Left ventricle myocardium superior (tissue), 1 donor: ENCODE results near the gene PYGO2. TPM values are rescaled to one million over a fixed set of nuclear protein-coding genes. Genes with fewer than 3 reads are reported as not detected.
"Not testable (repeated sequence)": the region's sequence is repeated elsewhere in the genome, so short reads cannot be mapped to it uniquely, and the experiment has no call there.

Experiments used
- ATAC-seq: fragments of 200-7000 bp; cut with Tn5 transposase; one replicate; pipeline ENCODE4 v1.9.1; 2020; ENCODE audit warnings: mild to moderate bottlenecking, moderate library complexity
- DNase-seq: peaks from one replicate; pipeline ENCODE4 v3.0.0-alpha.2; 2020
- intact Hi-C: fragments of 100-400 bp; cut with micrococcal nuclease; formaldehyde crosslinking; loops from one replicate; pipeline ENCODE4 v1.11.0; 2022
- microRNA-seq: library from miRNA; unstranded; fragments of <30 nt; microRNA quantifications from one replicate; pipeline ENCODE4 v1.2.0, GENCODE V29; 2020; ENCODE audit warnings: borderline number of aligned reads
- total RNA-seq: library from RNA; stranded (reverse); fragmentation: NEBNext Ultra II Directional; extraction: Animal tissue kit (Norgen Biotek cat#: 25700); gene quantifications from one replicate; pipeline ENCODE4 v1.2.1, GENCODE V29; 2021
- donor health status: DM: no; HTN: yes; CAD: no; lungs with severe emphysema.

The PYGO2 gene
- total RNA-seq, 1 donor from 2014 or later: 14.7 TPM

DNA sequence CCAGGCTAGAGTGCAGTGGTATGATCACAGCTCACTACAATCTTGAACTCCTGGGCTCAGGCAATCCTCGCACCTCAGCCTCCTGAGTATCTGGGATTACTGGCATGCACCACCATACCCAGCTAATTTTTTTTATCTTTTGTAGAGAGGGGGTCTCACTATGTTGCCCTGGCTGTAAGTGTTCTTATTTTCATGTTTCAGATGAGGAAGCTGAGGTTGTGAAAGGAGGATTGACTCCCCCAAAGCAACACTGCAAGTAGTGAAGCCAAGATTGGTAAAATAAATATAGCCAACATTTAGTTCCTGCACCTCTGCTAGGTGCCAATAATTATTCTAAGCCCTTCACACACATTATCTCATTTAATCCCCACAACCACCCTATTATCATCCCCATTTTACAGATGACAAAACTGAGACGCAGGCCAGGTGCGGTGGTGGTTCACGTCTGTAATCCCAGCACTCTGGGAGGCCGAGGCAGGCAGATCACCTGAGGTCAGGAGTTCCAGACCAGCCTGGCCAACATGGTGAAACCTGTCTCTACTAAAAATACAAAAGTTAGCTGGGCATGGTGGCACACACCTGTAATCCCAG is 27.1 kb downstream of the PYGO2 start:
- ATAC-seq: no peak
- DNase-seq: no peak
- intact Hi-C loops: no loop called here

DNA sequence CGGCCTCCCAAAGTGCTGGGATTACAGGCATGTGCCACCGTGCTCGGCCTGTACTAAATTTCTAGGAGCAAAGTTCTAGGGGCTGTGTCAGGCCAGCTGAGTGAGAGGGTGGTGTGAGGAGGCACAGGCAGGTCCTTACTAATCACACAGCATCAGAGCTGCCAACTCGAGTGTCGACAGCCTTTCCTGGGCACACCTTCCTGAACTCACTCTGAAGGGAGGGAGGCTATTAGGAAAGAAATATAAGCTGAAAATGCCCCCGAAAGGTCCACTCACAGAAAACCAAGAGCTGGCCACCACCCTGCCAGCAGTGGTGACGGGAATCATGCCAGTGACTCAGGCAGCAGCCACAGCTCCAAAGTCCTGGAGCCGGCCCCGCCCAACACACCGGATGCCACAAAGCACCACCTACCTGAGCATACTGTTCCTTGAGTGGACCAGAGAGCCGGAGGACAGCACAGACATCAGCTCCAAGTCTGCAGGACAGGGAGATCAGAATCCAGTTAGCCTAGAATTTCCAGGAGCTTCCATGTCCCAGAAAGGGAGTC is 29.6 kb downstream of the PYGO2 start:
- intact Hi-C loops: no loop called here
- DNase-seq (peak; percentile 45), ATAC-seq (no peak)

DNA sequence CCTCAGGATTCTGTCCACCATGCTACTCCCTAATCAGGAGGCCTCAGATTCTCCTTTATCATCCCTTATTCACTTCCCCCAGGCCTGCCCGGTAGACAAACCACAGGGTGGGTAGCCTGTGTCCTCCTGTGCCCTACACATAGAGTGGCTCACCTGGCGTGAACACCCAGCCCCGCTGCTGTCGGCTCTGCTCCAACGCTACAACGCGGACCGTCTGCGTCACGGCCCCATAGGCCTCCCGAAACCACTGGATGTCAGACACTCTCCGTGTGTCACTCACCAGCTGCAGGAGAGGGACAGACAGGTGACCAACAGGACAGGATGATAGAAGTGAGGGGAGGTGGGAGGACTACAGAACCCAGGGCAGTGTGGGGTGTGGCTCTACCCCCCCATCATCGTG is 35.4 kb downstream of the PYGO2 start:
- ATAC-seq (no peak), DNase-seq (no peak)
- intact Hi-C loops: no loop called here

DNA sequence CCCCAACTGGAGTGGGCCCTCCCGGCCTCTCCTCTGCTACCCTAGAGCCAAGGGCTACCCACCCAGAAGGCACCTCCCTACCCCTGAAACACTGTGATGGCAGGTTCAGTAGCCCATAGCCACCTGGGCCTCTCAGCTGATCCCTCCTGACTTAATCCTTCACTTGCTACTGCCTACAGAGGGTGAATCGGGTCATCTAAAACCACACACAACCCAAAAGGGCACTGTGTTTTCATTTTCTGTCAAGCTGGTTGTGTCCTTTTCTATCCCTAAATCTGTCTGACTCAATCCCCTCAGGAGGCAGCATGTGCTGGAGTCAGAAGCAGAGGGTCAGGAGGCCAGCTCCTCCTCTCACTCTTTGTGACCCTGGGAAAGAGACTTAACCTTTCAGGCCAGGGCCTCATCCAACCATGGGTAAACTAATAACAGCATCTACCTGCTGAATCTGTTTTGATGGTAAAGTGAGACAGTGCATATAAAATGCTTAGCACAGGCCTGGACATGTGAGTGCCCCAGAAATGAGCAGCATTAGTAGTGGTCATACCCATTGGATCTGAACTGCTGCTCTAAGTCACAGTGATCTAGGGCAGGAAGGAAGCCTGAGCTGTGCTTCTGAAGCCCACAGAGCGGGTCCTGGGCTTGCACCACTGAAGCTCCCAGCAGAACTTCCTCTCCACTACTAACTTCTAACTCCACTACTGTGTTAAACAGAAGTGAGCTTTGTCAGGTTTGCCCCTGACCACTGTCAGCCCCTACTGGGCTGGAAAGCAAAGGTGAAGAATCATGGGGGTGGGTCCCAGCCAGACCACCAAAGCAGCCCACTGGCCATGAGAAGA is 36.0 kb downstream of the PYGO2 start:
- intact Hi-C loops: no loop called here
- ATAC-seq (no peak), DNase-seq (no peak)

DNA sequence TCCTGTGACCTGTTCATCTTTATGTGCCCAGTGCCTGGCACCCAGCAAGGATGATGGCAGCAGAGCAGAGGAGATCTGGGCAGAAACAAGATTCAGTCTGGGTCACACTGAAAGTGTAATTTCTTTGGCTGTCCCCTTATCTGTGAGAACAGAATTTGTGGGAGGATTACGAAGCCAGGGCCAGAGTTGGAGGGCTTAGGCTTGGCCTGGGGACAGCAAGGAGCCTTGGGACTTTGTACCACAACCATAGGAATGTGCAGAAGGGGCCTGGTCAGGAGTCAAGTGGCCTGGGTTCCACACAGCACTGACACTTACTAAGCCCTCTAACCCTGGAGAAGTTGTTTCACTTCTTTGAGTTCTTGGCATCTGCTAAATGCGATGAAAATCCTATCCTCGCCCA is 37.9 kb downstream of the PYGO2 start:
- no peak for DNase-seq
- intact Hi-C loops: no loop called here
- ATAC-seq: no peak

DNA sequence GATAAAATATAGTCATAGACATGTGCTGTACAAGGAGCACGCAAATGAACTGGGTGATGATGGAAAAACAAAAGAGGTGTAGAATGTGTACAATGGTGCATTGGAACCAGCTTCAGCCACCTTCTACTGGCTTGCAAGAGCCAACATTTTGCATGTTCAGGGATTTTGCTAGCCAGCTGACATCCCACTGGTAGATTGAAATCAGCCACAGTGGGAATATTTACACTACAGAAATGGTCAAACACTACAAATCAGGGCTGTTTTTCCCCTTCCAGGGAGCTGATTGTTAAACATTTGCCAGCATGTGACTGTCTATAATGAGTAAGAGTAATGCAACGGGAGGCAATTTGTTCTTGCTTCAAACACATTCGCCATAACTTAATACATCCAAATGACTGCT is 48.3 kb downstream of the PYGO2 start:
- ATAC-seq (no peak), DNase-seq (no peak)

DNA sequence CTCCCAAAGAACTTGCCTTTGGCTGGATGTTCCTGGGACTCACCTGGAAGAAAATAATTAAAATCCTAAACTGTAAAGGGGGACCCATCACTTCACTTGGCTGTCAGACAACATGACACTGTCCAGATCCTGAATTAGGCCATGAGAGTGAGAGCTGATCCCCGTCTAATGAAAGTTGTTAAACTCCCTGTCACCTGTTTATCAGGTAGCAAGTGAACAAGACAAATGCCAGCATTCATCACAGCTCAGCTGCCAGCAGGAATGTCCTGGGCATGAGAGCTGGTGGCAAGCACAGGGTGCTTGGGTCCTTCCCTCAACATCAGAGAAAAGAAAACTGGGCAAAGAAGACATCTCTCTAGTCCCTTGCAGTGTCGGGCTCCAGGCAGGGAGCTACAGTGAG is 48.8 kb downstream of the PYGO2 start:
- ATAC-seq (peak; percentile 83), DNase-seq (peak; percentile 46)
- intact Hi-C loops: no loop called here

More for the DNA sequence above, 48.3 kb downstream of the PYGO2 start:
- intact Hi-C loops: no loop called here

DNA sequence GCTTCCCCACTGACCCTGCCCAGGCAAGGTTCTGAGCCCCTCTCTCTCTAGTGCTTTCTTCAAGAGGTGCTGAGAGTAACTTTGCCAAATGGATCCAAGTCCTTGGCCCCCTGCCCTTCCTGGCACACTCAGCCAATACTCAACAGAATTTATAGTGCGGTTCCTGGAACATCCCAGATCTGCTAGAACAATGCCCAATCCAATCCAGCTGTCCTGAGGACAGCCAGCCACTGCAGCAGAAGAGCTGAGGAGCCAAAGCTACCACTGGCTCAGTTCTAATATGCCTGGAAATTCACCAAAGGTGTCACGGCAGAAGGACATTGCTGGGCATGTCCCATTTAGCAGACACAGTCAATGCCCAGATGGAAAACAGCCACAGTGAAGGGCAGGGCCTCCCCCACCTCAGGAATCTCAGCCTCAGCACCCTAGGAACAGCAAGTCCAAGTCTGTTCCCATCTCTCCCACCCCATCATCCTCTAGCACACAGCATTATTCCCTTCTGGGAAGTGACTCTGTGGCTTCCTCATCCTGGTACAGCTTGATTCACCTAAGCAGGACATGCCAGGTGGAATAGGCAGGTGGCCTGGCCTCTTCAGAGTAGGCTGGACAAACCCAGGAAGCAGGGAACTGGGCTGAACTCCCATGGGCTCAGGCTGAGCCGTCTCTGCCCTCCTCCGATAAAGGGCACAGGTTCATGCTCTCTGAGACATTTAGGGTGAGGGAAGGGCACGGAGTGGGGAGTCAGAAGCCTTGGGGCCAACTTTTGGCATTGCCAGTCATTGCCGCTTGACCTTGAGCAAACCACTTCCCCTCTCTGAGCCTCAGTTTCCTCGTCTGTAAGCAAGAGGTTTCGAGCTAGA is 49.7 kb downstream of the PYGO2 start:
- intact Hi-C loops: no loop called here
- peak; percentile 88 for ATAC-seq
- DNase-seq: peak; percentile 66

DNA sequence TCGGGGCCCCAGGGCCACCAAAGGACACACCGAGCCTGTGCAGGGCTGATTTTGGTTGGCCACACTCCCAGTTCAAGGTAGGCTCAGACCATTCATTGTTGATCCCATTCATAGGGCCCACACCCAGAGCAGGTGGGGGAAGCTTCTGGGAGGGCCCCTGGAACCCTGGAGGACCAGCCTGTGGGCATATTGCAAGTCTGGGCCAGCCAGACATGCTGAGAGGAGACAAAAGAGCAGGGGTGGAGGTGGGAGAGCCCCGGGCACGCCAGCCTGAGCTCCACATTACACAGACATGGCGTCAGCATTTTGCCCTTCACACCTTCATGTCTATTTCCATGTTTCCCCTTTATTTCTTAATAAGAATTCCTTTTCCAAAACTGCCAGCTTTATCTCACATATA is 50.7 kb downstream of the PYGO2 start:
- no peak for ATAC-seq
- DNase-seq: no peak
- intact Hi-C loops: no loop called here

DNA sequence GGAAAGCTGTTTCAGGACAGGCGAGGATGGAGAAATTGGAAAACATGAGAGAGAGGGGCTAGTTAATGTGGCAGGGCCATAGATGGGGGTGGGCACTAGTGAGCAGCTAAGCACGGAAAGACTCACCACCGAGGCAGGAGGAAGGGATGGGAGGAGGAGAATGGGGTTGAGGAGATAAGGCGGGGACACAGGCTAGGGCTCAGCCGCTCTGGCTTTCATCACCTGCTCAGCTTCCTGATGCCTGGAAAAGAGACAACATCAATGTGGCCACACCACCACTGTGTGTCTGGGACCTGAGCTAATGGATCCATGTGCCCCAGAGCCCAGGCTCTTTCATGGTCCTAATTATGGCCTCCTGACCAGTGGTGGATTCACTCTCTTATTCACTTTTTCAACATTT is 52.6 kb downstream of the PYGO2 start:
- intact Hi-C loops: no loop called here
- DNase-seq: no peak
- no peak for ATAC-seq

DNA sequence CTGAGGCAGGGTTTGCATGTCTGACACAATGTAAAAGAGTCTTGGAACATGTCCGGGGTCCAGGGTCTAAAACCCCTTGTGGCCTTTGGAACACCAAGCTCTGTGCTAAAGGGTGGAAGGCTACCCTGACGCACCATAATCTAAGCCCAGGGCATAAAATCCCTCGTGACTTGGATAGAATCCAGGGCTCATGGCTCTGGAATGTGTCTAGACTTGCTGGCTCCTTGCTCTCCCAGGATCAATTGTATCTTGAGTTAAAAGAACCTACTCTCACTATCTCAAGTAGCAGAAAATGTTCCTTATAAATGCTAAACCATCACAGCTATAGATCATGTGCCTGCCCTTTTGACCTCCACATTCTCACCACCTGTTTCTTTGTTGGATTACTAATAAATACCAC is 53.5 kb downstream of the PYGO2 start:
- DNase-seq, ATAC-seq, intact Hi-C loops: not testable (repeated sequence)

Small RNA genes lying within 50 kb of the gene (microRNA-seq; reads per million reads assigned to microRNA genes)
- not detected for gene MIR4258

Other genes starting within 250 kb of the PYGO2 start
- gene KCNN3, start 91.5 kb downstream of the PYGO2 start, total RNA-seq: 4.0 TPM
- 66.6 TPM for gene PMVK, start 25.1 kb downstream of the PYGO2 start, total RNA-seq
- 60.4 TPM for gene PBXIP1, start 5.7 kb downstream of the PYGO2 start, total RNA-seq
- gene SHC1, start 9.0 kb upstream of the PYGO2 start, total RNA-seq: 62.1 TPM
- gene CKS1B, start 12.9 kb upstream of the PYGO2 start, total RNA-seq: 16.7 TPM
- gene FLAD1, start 21.6 kb upstream of the PYGO2 start, total RNA-seq: 31.4 TPM
- gene LENEP, start 31.8 kb upstream of the PYGO2 start, total RNA-seq: not detected
- gene ZBTB7B, start 41.0 kb upstream of the PYGO2 start, total RNA-seq: 58.9 TPM
- 0.37 TPM for gene DCST2, start 72.0 kb upstream of the PYGO2 start, total RNA-seq
- not detected for gene DCST1, start 72.0 kb upstream of the PYGO2 start, total RNA-seq
- gene ADAM15, start 89.5 kb upstream of the PYGO2 start, total RNA-seq: 84.2 TPM
- 2.3 TPM for gene EFNA4, start 102.0 kb upstream of the PYGO2 start, total RNA-seq
- 1.1 TPM for gene EFNA3, start 117.1 kb upstream of the PYGO2 start, total RNA-seq
- gene EFNA1, start 166.1 kb upstream of the PYGO2 start, total RNA-seq: 51.0 TPM
- gene SLC50A1, start 174.1 kb upstream of the PYGO2 start, total RNA-seq: 8.8 TPM
- gene DPM3, start 178.7 kb upstream of the PYGO2 start, total RNA-seq: 52.4 TPM
- gene KRTCAP2, start 211.5 kb upstream of the PYGO2 start, total RNA-seq: 134 TPM
- gene TRIM46, start 212.1 kb upstream of the PYGO2 start, total RNA-seq: 0.22 TPM
- gene THBS3, start 246.1 kb upstream of the PYGO2 start, total RNA-seq: 6.3 TPM
- gene MTX1, start 246.9 kb upstream of the PYGO2 start, total RNA-seq: 14.1 TPM